H1 (cell line): Measurements from ENCODE around the gene ARGLU1. TPM values are rescaled to one million over a fixed set of nuclear protein-coding genes. Genes with fewer than 3 reads are reported as not detected.

Experiments used
- EZH2 ChIP-seq: fragments of 200-600 bp; sonication (generic); IDR thresholded peaks from 2 replicates; pipeline ENCODE4 v1.7.1; 2012; ENCODE audit warnings: low read depth, mild to moderate bottlenecking, moderate library complexity, low read length, inconsistent platforms; ENCODE audit not compliant: severe bottlenecking
- PHF8 ChIP-seq: fragments of 200-600 bp; sonication (generic); conservative IDR thresholded peaks from 2 replicates; pipeline ENCODE4 v1.7.1; 2012; ENCODE audit warnings: low read depth, mild to moderate bottlenecking, inconsistent platforms, low read length, moderate library complexity
- POLR2A ChIP-seq, 2 experiments: IDR thresholded peaks; 1 replicate in 1 of 2; 2 replicates in 1 of 2; pipeline ENCODE4 v1.6.1; 2011; ENCODE audit warnings: low read depth in 2 of 2, low read length in 2 of 2, mild to moderate bottlenecking in 2 of 2; ENCODE audit errors: control extremely low read depth in 1 of 2
- SP1 ChIP-seq: IDR thresholded peaks from 2 replicates; pipeline ENCODE4 v1.6.1; 2011; ENCODE audit warnings: low read depth, low read length
- USF2 ChIP-seq: IDR thresholded peaks from 2 replicates; pipeline ENCODE4 v1.6.1; 2011; ENCODE audit warnings: low read length, improper control_type of control experiment
- polyA plus RNA-seq, 7 experiments: library from polyadenylated mRNA; depleted of rRNA in 3 of 7; stranded (reverse) in 5 of 7; unstranded in 2 of 7; fragments of >200 nt in 5 of 7; fragments of 200-250 nt in 2 of 7; gene quantifications; 1 replicate in 5 of 7; 2 replicates in 1 of 7; 4 replicates in 1 of 7; pipeline versions ENCODE4 v1.2.1 to v1.2.3, GENCODE V29; 2011 to 2013; ENCODE audit warnings: missing spikeins in 2 of 7, mixed read lengths in 2 of 7
- total RNA-seq: library from RNA; stranded (reverse); fragmentation: NEBNext Ultra II Directional; extraction: Animal tissue kit (Norgen Biotek cat#: 25700); gene quantifications from 2 replicates; pipeline ENCODE4 v1.2.1, GENCODE V29; 2021

ARGLU1 gene
- total and polyA plus RNA-seq, 2 of the 8 experiments (the other 6 are each of a cell fraction or from before 2014, with no cell fraction given): 47.8 to 84.9 TPM

GRCh38 chr13:106533943-106534638 is 33.8 kb downstream of the ARGLU1 start (continued):
- no peak for TF ChIP-seq USF2
- peak; percentile 7; the same call in 1 of the 2 replicates for TF ChIP-seq PHF8
- TF ChIP-seq SP1: no peak
- TF ChIP-seq POLR2A (IDR thresholded peaks at IDR 0.05; ENCODE audit: control extremely low read depth in 1 of 2, low read depth in 2 of 2, low read length in 2 of 2): 0 out of 3 replicates have a peak, but pooled peaks of 1 of the 2 experiments have one; percentile 30
- peak; percentile 71 for TF ChIP-seq EZH2
